Stimulated activated naive CD8-positive, alpha-beta T cell treated with anti-CD3 and anti-CD28 coated beads, Interleukin-15, amount 100 ng/mL, for 72 hours (primary cell): ENCODE results near the gene FCHO2.
"Not testable (repeated sequence)": the region's sequence is repeated elsewhere in the genome, so short reads cannot be mapped to it uniquely, and the experiment has no call there.

ENCODE experiments used
- ATAC-seq: fragments of 150-1000 bp; cut with Tn5 transposase; 2 replicates; pipeline ENCODE4 v1.10.0; 2021; ENCODE audit warnings: mild to moderate bottlenecking, moderate library complexity
- DNase-seq, 2 donors: peaks; one replicate each; pipeline ENCODE4 v3.0.0; 2021 to 2022
- H3K27ac Mint-ChIP-seq, 2 donors: one replicate each; pipeline ENCODE4 v1.8.0; 2022; ENCODE audit warnings: mild to moderate bottlenecking in 2 of 2, mixed read lengths in 2 of 2, moderate library complexity in 2 of 2
- H3K27me3 Mint-ChIP-seq: one replicate; pipeline ENCODE4 v1.8.0; 2022; ENCODE audit warnings: mixed read lengths
- H3K4me1 Mint-ChIP-seq: one replicate; pipeline ENCODE4 v1.8.0; 2022; ENCODE audit warnings: mild to moderate bottlenecking, mixed read lengths
- H3K4me3 Mint-ChIP-seq, 2 donors: one replicate each; pipeline ENCODE4 v1.8.0; 2022; ENCODE audit warnings: mild to moderate bottlenecking in 2 of 2, mixed read lengths in 2 of 2, moderate library complexity in 1 of 2
- H3K9me3 Mint-ChIP-seq, 2 donors: one replicate each; pipeline ENCODE4 v1.8.0; 2022; ENCODE audit warnings: mixed read lengths in 2 of 2

Gene FCHO2

DNA sequence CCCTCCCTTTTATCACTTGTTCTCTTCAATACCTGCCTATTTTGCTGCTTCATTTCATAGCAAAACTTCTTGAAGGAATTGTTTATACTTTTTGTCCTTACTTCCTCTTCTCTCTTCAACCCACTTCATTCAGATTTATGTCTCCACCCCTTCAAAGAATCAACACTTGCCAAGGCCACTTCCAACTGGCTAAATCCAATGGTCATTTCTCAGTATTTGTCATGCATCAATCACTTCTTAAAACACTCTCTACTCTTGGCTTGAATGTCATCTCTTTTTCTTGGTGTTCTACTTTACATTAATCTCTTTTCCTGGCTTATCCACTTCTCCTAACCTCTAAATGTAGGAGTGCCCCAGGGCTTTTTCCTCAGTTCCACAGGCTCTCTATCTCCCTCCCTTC, 8.3 kb upstream of the FCHO2 start:
- no peaks in the 10 kb centered on the region for H3K4me1 Mint-ChIP-seq

GRCh38 chr5:72949481-72949880, 6.4 kb upstream of the FCHO2 start:
- H3K27ac Mint-ChIP-seq: no peak overlapping the region
- no peak overlapping the region for H3K4me3 Mint-ChIP-seq
- DNase-seq (no peak), ATAC-seq (no peak)
- H3K4me1 Mint-ChIP-seq: no peaks in the 10 kb centered on the region
- no peaks in the 10 kb centered on the region for H3K9me3 Mint-ChIP-seq
- H3K27me3 Mint-ChIP-seq: peaks cover 36% of the 10 kb centered on the region

More for the DNA sequence above, 8.3 kb upstream of the FCHO2 start:
- Mint-ChIP-seq H3K27me3 (peaks cover 24% of the 10 kb centered on the region), H3K9me3 (no peaks in the 10 kb centered on the region), H3K27ac (no peak overlapping the region), H3K4me3 (no peak overlapping the region)
- no peak for ATAC-seq
- DNase-seq: no peak

DNA sequence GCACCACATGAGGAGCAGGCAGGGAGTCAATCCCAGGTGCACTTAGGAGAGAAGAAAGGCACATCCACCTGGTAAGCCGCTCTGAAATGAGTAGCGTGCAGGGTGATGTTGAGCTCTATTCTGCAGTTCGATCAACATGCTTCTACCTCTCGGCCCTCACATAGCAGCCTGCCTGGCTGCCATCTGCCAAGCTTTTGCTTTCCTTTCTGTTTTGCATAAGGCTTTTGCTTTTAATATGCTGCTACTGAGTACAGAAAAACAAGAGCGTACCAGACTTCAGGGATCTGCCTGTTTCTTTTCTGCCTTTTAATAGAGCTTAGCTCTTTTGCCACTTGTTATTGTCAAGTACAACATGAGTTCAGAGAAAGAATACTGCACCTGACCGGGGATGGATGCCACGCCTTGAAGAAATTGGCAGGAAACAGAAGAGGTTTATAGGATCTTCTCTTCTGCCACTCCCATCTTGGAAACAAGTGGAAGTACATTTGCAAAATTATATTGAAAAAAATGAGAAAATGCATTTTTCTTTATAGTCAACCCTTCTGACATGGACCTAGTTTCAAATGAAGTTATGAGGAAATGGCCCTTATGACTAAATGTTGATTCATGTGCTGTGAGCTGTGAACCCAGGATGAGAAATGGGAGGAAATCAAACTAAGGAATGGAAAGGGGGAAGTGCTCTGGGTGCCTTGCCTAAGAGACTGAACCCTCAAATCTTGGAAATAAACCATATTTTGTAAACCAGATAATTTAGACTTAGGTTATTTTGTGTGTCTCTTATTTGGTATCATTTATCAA, 4.0 kb upstream of the FCHO2 start:
- DNase-seq (no peak), ATAC-seq (no peak)
- H3K9me3 Mint-ChIP-seq: no peaks in the 10 kb centered on the region
- H3K4me1 Mint-ChIP-seq: peaks cover 17% of the 10 kb centered on the region
- peaks cover 49% of the 10 kb centered on the region for H3K27me3 Mint-ChIP-seq
- H3K4me3 Mint-ChIP-seq: no peak overlapping the region
- no peak overlapping the region for H3K27ac Mint-ChIP-seq

DNA sequence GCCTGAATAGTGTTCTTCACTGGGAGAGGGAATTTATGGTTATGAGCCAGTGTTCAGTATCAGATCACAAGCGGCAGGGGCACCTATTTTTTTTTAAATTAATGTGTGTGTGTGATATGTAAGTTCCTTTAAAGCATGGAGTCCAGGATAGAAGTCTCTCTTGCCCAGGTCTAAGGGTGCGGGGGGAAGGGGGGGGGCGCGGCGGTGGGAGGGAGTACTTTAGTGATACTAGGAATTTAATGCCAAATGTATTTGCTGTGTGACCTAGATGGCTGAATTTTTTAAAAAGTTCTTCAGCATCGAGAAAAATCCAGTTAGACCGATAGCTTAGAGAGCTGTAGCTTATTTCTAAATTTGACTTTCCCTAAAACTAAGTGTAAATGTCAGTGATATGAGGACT, 1.5 kb upstream of the FCHO2 start:
- H3K9me3 Mint-ChIP-seq: no peaks in the 10 kb centered on the region
- peaks cover 60% of the 10 kb centered on the region for H3K27me3 Mint-ChIP-seq
- no peak overlapping the region for H3K4me3 Mint-ChIP-seq
- DNase-seq: no peak
- H3K4me1 Mint-ChIP-seq: peaks cover 19% of the 10 kb centered on the region
- ATAC-seq: no peak
- H3K27ac Mint-ChIP-seq: no peak overlapping the region

GRCh38 chr5:72955143-72955767, 586 bp upstream of the FCHO2 start:
- ATAC-seq (peak; percentile 59), DNase-seq (no peak)
- Mint-ChIP-seq H3K27ac (peak overlapping the region; percentile 92 to 96), H3K9me3 (no peaks in the 10 kb centered on the region), H3K27me3 (peaks cover 67% of the 10 kb centered on the region), H3K4me3 (peak overlapping the region; percentile 81 to 96), H3K4me1 (peaks cover 19% of the 10 kb centered on the region)

- Mint-ChIP-seq H3K9me3 (no peaks in the 10 kb centered on the region), H3K4me1 (peaks cover 19% of the 10 kb centered on the region), H3K27ac (peak overlapping the region in 1 of 2 donors; percentile 4), H3K4me3 (peak overlapping the region; percentile 79 to 81), H3K27me3 (peaks cover 68% of the 10 kb centered on the region)
- ATAC-seq: peak; percentile 68
- DNase-seq: peak in 1 of 2 donors; percentile 42
These were observed 691 bp downstream of the FCHO2 start for GRCh38 chr5:72956324-72957140.

GRCh38 chr5:72957337-72957736, 1.5 kb downstream of the FCHO2 start:
- Mint-ChIP-seq H3K27me3 (peaks cover 75% of the 10 kb centered on the region), H3K9me3 (no peaks in the 10 kb centered on the region), H3K4me3 (no peak overlapping the region), H3K27ac (no peak overlapping the region), H3K4me1 (peaks cover 19% of the 10 kb centered on the region)
- ATAC-seq: no peak
- no peak for DNase-seq

DNA sequence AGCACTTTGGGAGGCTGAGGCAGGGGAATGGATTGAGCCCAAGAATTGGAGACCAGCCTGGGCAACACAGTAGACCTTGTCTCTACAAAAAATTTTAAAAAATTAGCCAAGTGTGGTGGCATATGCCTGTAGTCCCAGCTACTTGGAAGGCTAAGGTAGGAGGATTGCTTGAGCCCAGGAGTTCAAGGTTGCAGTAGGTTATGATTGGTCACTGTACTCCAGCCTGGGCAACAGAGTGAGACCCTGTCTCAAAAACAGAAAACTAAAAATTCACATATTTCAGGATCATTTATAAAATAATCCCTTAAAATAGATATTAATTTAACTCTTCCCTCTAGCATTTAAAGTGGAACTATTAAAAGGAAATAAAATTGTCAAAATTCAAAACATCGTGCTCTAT, 3.4 kb downstream of the FCHO2 start:
- Mint-ChIP-seq H3K27ac (no peak overlapping the region), H3K4me3 (no peak overlapping the region), H3K9me3 (no peaks in the 10 kb centered on the region), H3K4me1 (peaks cover 19% of the 10 kb centered on the region), H3K27me3 (peaks cover 73% of the 10 kb centered on the region)
- no peak for ATAC-seq
- no peak for DNase-seq

DNA sequence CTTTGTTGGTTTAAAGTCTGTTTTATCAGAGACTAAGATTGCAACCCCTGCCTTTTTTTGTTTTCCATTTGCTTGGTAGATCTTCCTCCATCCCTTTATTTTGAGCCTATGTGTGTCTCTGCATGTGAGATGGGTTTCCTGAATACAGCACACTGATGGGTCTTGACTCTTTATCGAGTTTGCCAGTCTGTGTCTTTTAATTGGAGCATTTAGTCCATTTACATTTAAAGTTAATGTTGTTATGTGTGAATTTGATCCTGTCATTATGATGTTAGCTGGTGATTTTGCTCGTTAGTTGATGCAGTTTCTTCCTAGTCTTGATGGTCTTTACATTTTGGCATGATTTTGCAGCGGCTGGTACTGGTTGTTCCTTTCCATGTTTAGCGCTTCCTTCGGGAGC, 18.6 kb downstream of the FCHO2 start:
- H3K27me3 Mint-ChIP-seq: peaks cover 18% of the 10 kb centered on the region
- not testable (repeated sequence) for H3K9me3 Mint-ChIP-seq, H3K27ac Mint-ChIP-seq, DNase-seq, ATAC-seq, H3K4me1 Mint-ChIP-seq, H3K4me3 Mint-ChIP-seq

DNA sequence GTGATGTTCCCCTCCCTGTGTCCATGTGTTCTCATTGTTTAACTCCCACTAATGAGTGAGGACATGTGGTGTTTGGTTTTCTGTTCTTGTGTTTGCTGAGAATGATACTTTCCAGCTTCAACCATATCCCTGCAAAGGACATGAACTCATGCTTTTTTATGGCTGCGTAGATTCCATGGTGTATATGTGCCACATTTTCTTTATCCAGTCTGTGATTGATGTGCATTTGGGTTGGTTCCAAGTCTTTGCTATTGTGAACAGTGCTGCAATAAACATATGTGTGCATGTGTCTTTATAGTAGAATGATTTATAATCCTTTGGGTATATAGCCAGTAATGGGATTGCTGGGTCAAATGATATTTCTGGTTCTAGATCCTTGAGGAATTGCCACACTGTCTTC, 21.0 kb downstream of the FCHO2 start:
- not testable (repeated sequence) for H3K9me3 Mint-ChIP-seq, H3K4me1 Mint-ChIP-seq, DNase-seq, ATAC-seq, H3K27ac Mint-ChIP-seq, H3K4me3 Mint-ChIP-seq
- H3K27me3 Mint-ChIP-seq: peaks cover 18% of the 10 kb centered on the region

DNA sequence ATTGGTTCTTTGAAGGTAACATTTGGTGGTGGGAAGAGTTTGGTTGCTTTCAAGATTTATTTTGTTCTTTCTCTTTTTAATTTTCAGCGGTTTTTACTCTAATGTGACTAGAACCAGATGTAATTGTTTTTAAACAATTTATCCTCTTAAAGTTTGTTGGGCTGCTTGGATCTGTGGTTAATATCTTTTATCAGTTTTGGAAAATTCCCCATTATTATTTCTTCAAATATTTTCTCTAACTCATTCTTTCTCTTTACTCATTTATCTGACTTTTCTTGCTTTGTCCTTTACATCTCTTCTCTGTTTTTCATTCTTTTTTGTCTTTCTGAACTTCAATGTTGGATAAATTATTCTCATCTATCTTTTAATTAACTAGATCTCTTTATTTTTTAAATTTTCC, 29.9 kb downstream of the FCHO2 start:
- Mint-ChIP-seq H3K27me3 (peaks cover 26% of the 10 kb centered on the region), H3K4me3 (no peak overlapping the region), H3K27ac (no peak overlapping the region), H3K4me1 (peaks cover 4% of the 10 kb centered on the region), H3K9me3 (no peaks in the 10 kb centered on the region)
- no peak for DNase-seq
- ATAC-seq: no peak

DNA sequence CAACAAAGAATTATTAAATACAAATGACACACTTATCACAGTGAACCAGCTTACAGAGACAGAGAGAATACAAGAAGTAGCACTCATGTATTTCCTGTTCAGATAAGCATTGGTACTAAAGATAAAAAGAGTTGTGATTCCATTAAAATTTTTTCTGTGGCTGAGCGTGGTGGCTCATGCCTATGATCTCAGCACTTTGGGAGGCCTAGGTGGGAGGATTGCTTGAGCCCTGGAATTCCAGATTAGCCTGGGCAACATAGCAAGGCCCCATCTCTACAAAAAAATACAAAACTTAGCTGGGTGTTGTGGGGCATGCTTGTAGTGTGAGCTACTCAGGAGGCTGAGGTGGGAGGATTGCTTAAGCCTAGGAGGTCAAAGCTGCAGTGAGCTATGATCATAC, 32.9 kb downstream of the FCHO2 start:
- H3K9me3 Mint-ChIP-seq: no peaks in the 10 kb centered on the region

GRCh38 chr5:72991394-72991793, 35.6 kb downstream of the FCHO2 start:
- H3K4me3 Mint-ChIP-seq: no peak overlapping the region
- DNase-seq (no peak), ATAC-seq (peak; percentile 69)
- H3K9me3 Mint-ChIP-seq: peaks cover 0 to 10% of the 10 kb centered on the region in 2 donors
- H3K27me3 Mint-ChIP-seq: peaks cover 42% of the 10 kb centered on the region
- H3K4me1 Mint-ChIP-seq: peaks cover 9% of the 10 kb centered on the region
- H3K27ac Mint-ChIP-seq: no peak overlapping the region

More for the DNA sequence above, 32.9 kb downstream of the FCHO2 start:
- Mint-ChIP-seq H3K27ac (no peak overlapping the region), H3K27me3 (peaks cover 45% of the 10 kb centered on the region), H3K4me1 (peaks cover 9% of the 10 kb centered on the region), H3K4me3 (no peak overlapping the region)
- no peak for ATAC-seq
- no peak for DNase-seq

DNA sequence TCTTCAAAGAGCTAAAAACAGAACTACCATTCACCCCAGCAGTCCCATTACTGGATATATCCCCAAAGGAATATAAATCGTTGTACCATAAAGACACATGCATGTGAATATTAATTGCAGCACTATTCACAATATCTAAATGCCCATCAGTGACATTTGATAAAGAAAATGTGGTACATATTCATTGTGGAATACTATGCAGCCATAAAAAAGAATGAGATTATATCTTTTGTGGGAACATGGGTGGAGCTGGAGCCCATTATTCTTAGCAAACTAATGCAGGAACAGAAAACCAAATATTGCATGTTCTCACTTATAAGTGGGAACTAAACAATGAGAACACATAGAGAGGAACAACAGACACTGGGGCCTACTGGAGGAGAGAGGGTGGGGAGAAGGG, 38.7 kb downstream of the FCHO2 start:
- Mint-ChIP-seq H3K4me1 (peaks cover 9% of the 10 kb centered on the region), H3K4me3 (no peak overlapping the region), H3K27me3 (peaks cover 32% of the 10 kb centered on the region), H3K27ac (no peak overlapping the region), H3K9me3 (peaks cover 0 to 10% of the 10 kb centered on the region in 2 donors)
- DNase-seq (no peak), ATAC-seq (no peak)

DNA sequence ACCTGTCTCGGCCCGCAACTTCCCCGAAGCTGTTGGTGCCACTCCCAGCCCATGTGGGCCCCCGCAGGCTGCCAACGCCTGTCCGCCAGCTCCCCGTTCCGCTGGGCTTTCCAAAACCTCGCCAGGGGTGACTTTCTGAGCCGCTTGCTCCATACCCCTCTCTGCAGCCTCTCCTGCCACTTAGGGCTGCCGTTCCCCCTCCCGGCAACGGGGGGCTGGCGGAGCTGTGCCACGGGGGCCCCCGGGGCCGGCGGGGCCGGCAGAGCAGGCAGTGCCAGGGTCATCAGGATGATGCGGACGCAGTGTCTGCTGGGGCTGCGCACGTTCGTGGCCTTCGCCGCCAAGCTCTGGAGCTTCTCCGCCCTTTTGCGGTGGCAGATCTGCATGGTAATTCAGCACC, 40.8 kb downstream of the FCHO2 start:
- Mint-ChIP-seq H3K27me3 (peaks cover 39% of the 10 kb centered on the region), H3K9me3 (peaks cover 0 to 10% of the 10 kb centered on the region in 2 donors), H3K4me3 (no peak overlapping the region), H3K4me1 (no peaks in the 10 kb centered on the region), H3K27ac (no peak overlapping the region)
- DNase-seq (no peak), ATAC-seq (no peak)

DNA sequence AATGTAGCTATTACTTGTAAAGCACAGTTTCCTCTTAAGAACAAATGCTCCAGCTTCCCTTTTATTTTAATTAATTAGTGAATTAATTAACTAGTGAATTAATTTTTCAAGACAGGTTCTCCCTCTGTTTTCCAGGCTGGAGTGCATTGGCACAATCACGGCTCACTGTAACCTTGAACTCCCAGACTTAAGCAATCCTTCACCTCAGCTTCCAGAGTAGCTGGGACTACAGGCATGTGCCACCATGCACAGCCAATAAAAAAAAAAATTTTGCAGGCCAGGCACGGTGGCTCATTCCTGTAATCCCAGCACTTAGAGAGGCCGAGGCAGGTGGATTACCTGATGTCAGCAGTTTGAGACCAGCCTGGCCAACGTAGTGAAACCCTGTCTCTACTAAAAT, 44.1 kb downstream of the FCHO2 start:
- no peak for DNase-seq
- Mint-ChIP-seq H3K4me3 (no peak overlapping the region), H3K27ac (no peak overlapping the region), H3K9me3 (no peaks in the 10 kb centered on the region), H3K4me1 (no peaks in the 10 kb centered on the region), H3K27me3 (peaks cover 10% of the 10 kb centered on the region)
- ATAC-seq: no peak
